GM21447 (cell line): ENCODE results near the gene RABL6.
"Not testable (repeated sequence)": the region's sequence is repeated elsewhere in the genome, so short reads cannot be mapped to it uniquely, and the experiment has no call there.

ENCODE experiments used
- ATAC-seq: cut with Tn5 transposase; IDR thresholded peaks from one replicate; pipeline ENCODE4 v1.9.1; 2021; ENCODE audit not compliant: unreplicated experiment

The RABL6 gene

GRCh38 chr9:136807281-136808074 is at the start of gene RABL6:
Gene RABL6 (plus strand): TSS chr9:136807948. CDS start chr9:136808197, 249 bp downstream.
- peak; percentile 62 for ATAC-seq

- no peak for ATAC-seq
These were observed 48.7 kb upstream of the RABL6 start for GRCh38 chr9:136759001-136759400.

GRCh38 chr9:136759436-136760325 is 48.1 kb upstream of the RABL6 start:
- ATAC-seq: no peak

GRCh38 chr9:136760424-136760823 is 47.3 kb upstream of the RABL6 start:
- ATAC-seq: no peak

GRCh38 chr9:136760834-136761544 is 46.8 kb upstream of the RABL6 start:
- ATAC-seq: not testable (repeated sequence)

GRCh38 chr9:136761545-136761981 is 46.2 kb upstream of the RABL6 start:
- no peak for ATAC-seq

- ATAC-seq: no peak
These were observed 45.5 kb upstream of the RABL6 start for GRCh38 chr9:136762221-136762691.

GRCh38 chr9:136762915-136763648 is 44.7 kb upstream of the RABL6 start:
- ATAC-seq: no peak

GRCh38 chr9:136763649-136764035 is 44.1 kb upstream of the RABL6 start:
- ATAC-seq: no peak

GRCh38 chr9:136764301-136764891 is 43.4 kb upstream of the RABL6 start, which contains the start of gene LCN15:
Gene LCN15 (minus strand): TSS chr9:136764518. CDS start chr9:136764488, 30 bp downstream.
- ATAC-seq: no peak

- no peak for ATAC-seq
These were observed 42.7 kb upstream of the RABL6 start for GRCh38 chr9:136765041-136765440.

GRCh38 chr9:136765745-136766409 is 41.9 kb upstream of the RABL6 start:
- ATAC-seq: peak; percentile 63

GRCh38 chr9:136766410-136767120 is 41.2 kb upstream of the RABL6 start:
- not testable (repeated sequence) for ATAC-seq

GRCh38 chr9:136769710-136770191 is 38.0 kb upstream of the RABL6 start:
- ATAC-seq: no peak

- ATAC-seq: no peak
These were observed 35.8 kb upstream of the RABL6 start for GRCh38 chr9:136771907-136772415.

GRCh38 chr9:136773386-136774044 is 34.2 kb upstream of the RABL6 start:
- ATAC-seq: no peak

- ATAC-seq: no peak
These were observed 33.2 kb upstream of the RABL6 start for GRCh38 chr9:136774416-136775045.
